SK-N-SH (cell line): Measurements from ENCODE around the gene NRIP2. TPM values are rescaled to one million over a fixed set of nuclear protein-coding genes. Genes with fewer than 3 reads are reported as not detected.

Experiments
- CTCF ChIA-PET: fragments of 300-600, 350-600 bp; formaldehyde crosslinking; extraction: SDS; loops from one replicate; lab custom pipeline; 2021; lab: Yijun Ruan, JAX
- POLR2A ChIA-PET: fragments of 350-600 bp; sonication (Branson Sonifier 250); formaldehyde crosslinking; extraction: SDS; loops from one replicate; lab custom pipeline; 2020; ENCODE audit warnings: antibody characterized with exemption, inconsistent platforms; lab: Yijun Ruan, JAX
- DNase-seq: peaks from one replicate; pipeline ENCODE4 v3.0.0; 2012
- H2AFZ ChIP-seq: fragments of 200-600 bp; sonication (generic); 2 replicates; pipeline ENCODE4 v1.8.1; 2016; ENCODE audit warnings: antibody characterized with exemption, mild to moderate bottlenecking, low read depth
- H3F3A ChIP-seq: fragments of 200-600 bp; sonication (generic); replicated peaks from 2 replicates; pipeline ENCODE3; 2016; ENCODE audit warnings: antibody characterized with exemption, mild to moderate bottlenecking; ENCODE audit not compliant: insufficient read depth
- H3K27ac ChIP-seq, 2 experiments: fragments of 200-500 bp in 1 of 2; fragments of 200-600 bp in 1 of 2; sonication (Bioruptor generic) in 1 of 2; sonication (generic), shearing (Covaris generic) in 1 of 2; 2 replicates each; pipeline versions ENCODE4 v1.5.1 to v1.6.1; 2014 to 2016; ENCODE audit warnings: low read depth in 2 of 2, inconsistent platforms in 1 of 2, low read length in 1 of 2, mild to moderate bottlenecking in 1 of 2, mixed read lengths in 1 of 2
- H3K27me3 ChIP-seq: fragments of 200-600 bp; sonication (generic), shearing (Covaris generic); 2 replicates; pipeline ENCODE4 v1.6.1; 2016; ENCODE audit warnings: mixed run types; ENCODE audit not compliant: insufficient read depth
- H3K36me3 ChIP-seq, 2 experiments: fragments of 200-500 bp in 1 of 2; fragments of 200-600 bp in 1 of 2; sonication (Bioruptor generic) in 1 of 2; sonication (generic) in 1 of 2; replicated peaks in 1 of 2; 2 replicates each; pipeline versions ENCODE3 to v1.5.1; 2014 to 2016; ENCODE audit warnings: low read length in 1 of 2, mild to moderate bottlenecking in 1 of 2; ENCODE audit not compliant: insufficient read depth in 2 of 2, control insufficient read depth in 1 of 2
- H3K4me1 ChIP-seq, 2 experiments: fragments of 200-500 bp in 1 of 2; fragments of 200-600 bp in 1 of 2; sonication (Bioruptor generic) in 1 of 2; sonication (generic), shearing (Covaris generic) in 1 of 2; 2 replicates each; pipeline versions ENCODE4 v1.5.1 to v1.6.1; 2014 to 2016; ENCODE audit warnings: low read depth in 1 of 2, low read length in 1 of 2, mixed run types in 1 of 2; ENCODE audit not compliant: insufficient read depth in 2 of 2, control insufficient read depth in 1 of 2
- H3K4me2 ChIP-seq: fragments of 200-600 bp; sonication (generic), shearing (Covaris generic); 2 replicates; pipeline ENCODE4 v1.6.1; 2017; ENCODE audit warnings: mixed run types
- H3K4me3 ChIP-seq, 2 experiments: fragments of 200-500 bp in 1 of 2; fragments of 200-600 bp in 1 of 2; sonication (Bioruptor generic) in 1 of 2; sonication (generic), shearing (Covaris generic) in 1 of 2; 2 replicates each; pipeline versions ENCODE4 v1.5.1 to v1.8.1; 2014 to 2016; ENCODE audit warnings: low read depth in 2 of 2, inconsistent platforms in 1 of 2, low read length in 1 of 2, mild to moderate bottlenecking in 1 of 2, mixed read lengths in 1 of 2, moderate library complexity in 1 of 2
- H3K79me2 ChIP-seq: fragments of 200-600 bp; sonication (generic); 2 replicates; pipeline ENCODE4 v1.8.1; 2017; ENCODE audit warnings: mild to moderate bottlenecking; ENCODE audit not compliant: insufficient read depth
- H3K9ac ChIP-seq: fragments of 200-600 bp; sonication (generic); 2 replicates; pipeline ENCODE4 v1.6.1; 2017; ENCODE audit warnings: mixed run types
- H3K9me2 ChIP-seq: fragments of 200-600 bp; sonication (generic); 2 replicates; pipeline ENCODE4 v1.6.1; 2017; ENCODE audit warnings: mixed run types
- H3K9me3 ChIP-seq: fragments of 200-600 bp; sonication (generic); 2 replicates; pipeline ENCODE4 v1.6.1; 2017; ENCODE audit warnings: mixed run types, mild to moderate bottlenecking, moderate library complexity
- H4K20me1 ChIP-seq: fragments of 200-600 bp; sonication (generic); 2 replicates; pipeline ENCODE4 v1.6.1; 2017; ENCODE audit warnings: mild to moderate bottlenecking, mixed run types; ENCODE audit not compliant: insufficient read depth
- EZH2phosphoT487 ChIP-seq: fragments of 200-600 bp; sonication (generic); IDR thresholded peaks from 2 replicates; pipeline ENCODE4 v1.6.1; 2017; ENCODE audit warnings: low read depth, mixed run types, mild to moderate bottlenecking, antibody characterized with exemption, moderate library complexity, borderline replicate concordance
- GABPA ChIP-seq: IDR thresholded peaks from 2 replicates; pipeline ENCODE4 v1.4.0; 2012; ENCODE audit warnings: low read depth, mild to moderate bottlenecking
- IRF3 ChIP-seq: fragments of 150-350 bp; IDR thresholded peaks from 2 replicates; pipeline ENCODE4 v1.6.1; 2016; ENCODE audit warnings: mild to moderate bottlenecking, low read depth, low read length
- NFIC ChIP-seq: IDR thresholded peaks from 2 replicates; pipeline ENCODE4 v1.4.0; 2012; ENCODE audit warnings: borderline replicate concordance
- POLR2AphosphoS5 ChIP-seq: IDR thresholded peaks from 2 replicates; pipeline ENCODE4 v1.6.1; 2012; ENCODE audit warnings: low read depth, low read length
- REST ChIP-seq: IDR thresholded peaks from 2 replicates; pipeline ENCODE4 v1.6.1; 2012; ENCODE audit warnings: mild to moderate bottlenecking, low read depth, low read length, moderate library complexity
- RFX5 ChIP-seq: IDR thresholded peaks from 2 replicates; pipeline ENCODE4 v1.6.1; 2012; ENCODE audit warnings: mild to moderate bottlenecking, improper control_type of control experiment, low read length
- YY1 ChIP-seq: IDR thresholded peaks from 2 replicates; pipeline ENCODE4 v1.4.0; 2012; ENCODE audit warnings: low read depth, mild to moderate bottlenecking
- WGBS: methylation state at CpG from one replicate; pipeline ENCODE4 v1.1.6; 2017; ENCODE audit warnings: low lambda C conversion rate; 5-methylcytosine and 5-hydroxymethylcytosine counted together
- polyA plus RNA-seq, 3 experiments: library from polyadenylated mRNA; depleted of rRNA; stranded (reverse); fragments of >200 nt; gene quantifications; 2 replicates each; pipeline ENCODE4 v1.2.3, GENCODE V29; 2012

NRIP2 gene
- polyA plus RNA-seq, 1 of the 3 experiments (the other 2 are of a cell fraction): not detected

- Histone ChIP-seq H3K9me3 (no peaks in the 10 kb centered on the region), H3K27ac (no peak overlapping the region), H3K9me2 (no peaks in the 10 kb centered on the region), H4K20me1 (no peaks in the 10 kb centered on the region), H3K27me3 (no peaks in the 10 kb centered on the region), H3K4me3 (no peak overlapping the region), H3K36me3 (no peaks in the 10 kb centered on the region), H3K4me1 (peaks cover 4 to 16% of the 10 kb centered on the region in 2 experiments; a peak in 3 of 4 replicates), H3K9ac (no peak overlapping the region), H2AFZ (no peak overlapping the region), H3K79me2 (no peaks in the 10 kb centered on the region), H3K4me2 (no peak overlapping the region), H3F3A (no peaks in the 10 kb centered on the region)
- POLR2A ChIA-PET: no interaction called here
- CTCF ChIA-PET: interaction anchor here (0.8 to 3.5 kb wide), 8 partner anchors 10 to 199 kb away, joined by 3 to 15 read pairs (median 8); partner anchors contain the start of genes FOXM1, ITFG2 and RHNO1
- TF ChIP-seq GABPA (no peak), RFX5 (no peak), REST (no peak), POLR2AphosphoS5 (no peak), IRF3 (no peak)
- WGBS: 76% methylated on average over 4 of the region's 4 CpGs
- DNase-seq: no peak
Observed at GRCh38 chr12:2835691-2836403, 1.0 kb upstream of the NRIP2 start.

- Histone ChIP-seq H3K27ac (no peak overlapping the region), H3K9ac (no peak overlapping the region), H3K27me3 (no peaks in the 10 kb centered on the region), H3K4me3 (no peak overlapping the region), H3K36me3 (no peaks in the 10 kb centered on the region), H3K79me2 (no peaks in the 10 kb centered on the region), H3F3A (no peaks in the 10 kb centered on the region), H3K4me2 (no peak overlapping the region), H2AFZ (no peak overlapping the region), H3K9me2 (no peaks in the 10 kb centered on the region), H4K20me1 (no peaks in the 10 kb centered on the region), H3K4me1 (peaks cover 4 to 15% of the 10 kb centered on the region in 2 experiments; a peak in 3 of 4 replicates), H3K9me3 (no peaks in the 10 kb centered on the region)
- TF ChIP-seq NFIC: no peak
- TF ChIP-seq EZH2phosphoT487: no peak
- TF ChIP-seq YY1: no peak
- WGBS: 95% methylated on average over 9 of the region's 9 CpGs
- no peak for DNase-seq
- ChIA-PET POLR2A (no interaction called here), CTCF (interaction anchor here (0.7 to 3.5 kb wide), 7 partner anchors 12 to 208 kb away, joined by 3 to 15 read pairs (median 4); partner anchors contain the start of gene ITFG2)
Observed at GRCh38 chr12:2833810-2834209, 1.0 kb downstream of the NRIP2 start.
